LoVo (cell line): ENCODE results near the gene VTI1A.
"Not testable (repeated sequence)": the region's sequence is repeated elsewhere in the genome, so short reads cannot be mapped to it uniquely, and the experiment has no call there.

ENCODE experiments used
- DNase-seq: peaks from one replicate; pipeline ENCODE4 v3.0.0-alpha.2; 2016; ENCODE audit warnings: low spot score

VTI1A gene

DNA sequence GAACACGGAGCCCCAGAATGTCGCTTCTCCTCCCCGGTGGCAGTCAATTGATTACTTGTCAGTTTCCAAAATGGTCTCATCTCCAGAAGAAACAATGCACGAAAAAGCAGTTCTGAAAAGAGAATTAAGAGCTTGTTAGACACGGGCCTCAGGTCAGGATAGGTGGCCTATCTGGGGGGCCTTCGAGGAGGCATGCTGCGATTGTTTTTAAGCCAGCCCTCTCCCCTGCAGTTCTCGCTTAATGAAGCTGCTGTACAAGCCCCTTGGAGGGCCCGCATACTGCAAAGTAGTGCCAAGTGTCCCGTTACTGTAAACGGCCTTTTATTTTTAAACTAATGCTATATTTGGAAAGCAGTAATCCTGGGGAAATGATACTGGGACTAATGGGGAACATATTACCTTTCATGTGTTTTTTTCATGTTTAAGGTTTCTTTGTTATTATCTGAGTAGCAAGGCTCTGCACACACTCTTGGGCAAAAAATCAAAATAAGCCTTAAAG lies 388.3 kb downstream of the VTI1A start:
- DNase-seq = no peak

DNA sequence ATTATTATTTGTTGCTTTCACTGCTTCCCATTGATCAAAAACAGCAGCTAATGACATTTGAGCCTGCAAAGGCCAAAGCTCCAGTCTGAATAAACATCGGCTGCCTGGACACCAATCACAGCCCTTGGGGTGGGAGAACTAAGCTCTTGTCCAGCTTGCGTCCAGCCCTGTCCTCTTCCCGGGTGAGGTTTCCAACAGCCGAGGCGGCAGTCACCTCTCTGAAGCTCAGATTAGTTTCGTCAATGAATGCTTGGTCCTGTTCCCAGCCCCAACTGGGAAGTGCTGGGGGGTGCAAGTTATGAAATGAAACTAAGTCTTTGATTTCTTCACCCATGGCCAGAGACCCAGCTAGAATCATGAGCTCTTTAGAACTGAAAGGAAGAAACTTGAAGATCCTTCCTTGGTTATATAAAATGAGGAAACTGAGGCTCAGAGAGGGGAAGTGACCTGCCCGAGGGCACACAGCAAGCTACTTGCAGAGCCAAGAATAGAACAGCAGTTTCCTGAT lies 389.0 kb downstream of the VTI1A start:
- no peak for DNase-seq

DNA sequence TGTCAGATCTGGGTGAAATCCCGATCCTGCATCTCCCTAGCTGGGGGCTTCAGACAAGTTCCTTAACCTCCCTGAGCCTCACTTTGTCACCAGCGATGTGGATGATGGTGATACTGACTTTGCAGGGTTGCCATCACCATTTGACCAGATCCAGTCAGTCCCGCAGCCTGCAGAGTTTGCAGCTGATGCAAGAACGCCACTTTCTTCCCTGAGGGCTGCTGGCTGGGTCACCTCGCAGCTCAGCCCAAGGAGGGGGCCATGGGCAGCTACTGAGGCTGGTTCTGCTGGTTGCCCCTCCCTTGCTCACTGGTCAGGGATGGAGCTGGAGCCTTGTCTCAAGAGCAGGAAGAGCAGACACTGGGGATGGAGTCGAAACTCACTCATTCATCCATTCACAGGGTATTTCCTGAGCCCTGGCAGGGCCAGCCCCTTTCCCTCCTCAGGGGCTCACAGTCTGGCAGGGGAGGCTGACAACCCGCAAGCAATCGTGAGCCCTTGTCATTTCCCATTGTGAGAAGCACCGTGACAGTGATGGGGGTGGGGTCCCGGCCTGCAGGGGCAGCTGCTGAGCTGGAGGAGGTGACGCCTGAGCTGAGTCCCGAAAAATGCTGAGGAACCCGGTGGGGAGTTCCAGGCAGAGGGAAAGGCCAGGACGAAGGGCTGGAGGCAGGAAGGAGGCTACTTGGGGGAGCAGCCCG lies 391.9 kb downstream of the VTI1A start:
- no peak for DNase-seq

DNA sequence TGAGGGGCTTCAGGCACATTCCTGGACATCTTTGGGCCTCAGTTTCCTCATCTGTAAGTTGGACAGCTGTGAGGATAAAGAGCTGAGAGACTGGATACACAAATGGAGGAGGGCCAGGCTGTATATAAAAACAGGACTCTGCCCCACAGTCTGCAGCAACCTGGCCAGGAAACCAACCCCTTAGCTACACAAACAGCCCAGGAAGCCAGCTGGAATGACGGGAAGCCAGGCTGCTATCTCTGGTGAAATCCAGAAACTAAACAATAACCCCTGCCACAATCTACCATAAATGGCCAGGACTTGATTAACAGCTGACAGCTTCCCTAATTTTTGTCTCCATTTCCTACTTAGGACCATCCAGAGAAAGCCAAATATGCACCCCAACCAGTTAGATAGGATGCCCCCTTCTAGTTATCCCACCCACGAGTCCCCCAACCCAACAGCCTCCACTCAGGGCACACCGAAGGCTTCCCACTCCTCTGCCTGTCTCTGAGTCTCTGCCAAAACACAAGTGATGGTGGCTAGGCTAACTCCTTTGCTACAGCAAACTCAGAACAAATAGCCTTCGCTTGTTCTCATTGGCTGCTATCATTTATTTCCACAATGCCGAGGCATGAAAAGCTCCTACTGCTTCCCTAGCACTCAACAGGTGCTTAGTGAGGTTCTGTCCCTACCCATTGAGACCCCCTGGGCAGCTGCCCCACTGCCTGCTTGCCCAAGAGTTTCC lies 393.1 kb downstream of the VTI1A start:
- DNase-seq = no peak

DNA sequence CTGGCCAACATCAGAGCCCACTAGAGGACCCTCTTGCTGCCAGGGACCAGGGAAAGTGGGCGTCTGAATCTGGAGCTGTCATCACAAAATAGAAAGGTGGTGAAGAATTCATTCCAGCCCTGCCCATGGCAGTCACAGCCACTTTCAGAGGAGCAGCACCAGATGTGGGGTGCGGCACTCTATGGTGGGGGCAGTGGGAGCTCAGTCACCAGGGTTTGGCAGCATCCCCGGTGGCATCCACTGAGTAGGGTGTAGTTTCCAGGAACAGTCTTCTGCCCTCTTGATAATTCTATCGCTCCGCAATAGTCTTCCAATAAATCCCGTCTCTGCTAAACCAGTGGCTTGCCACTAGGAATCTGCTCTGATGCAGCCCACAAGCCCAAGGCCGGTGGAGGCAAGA lies 394.5 kb downstream of the VTI1A start:
- DNase-seq = no peak

DNA sequence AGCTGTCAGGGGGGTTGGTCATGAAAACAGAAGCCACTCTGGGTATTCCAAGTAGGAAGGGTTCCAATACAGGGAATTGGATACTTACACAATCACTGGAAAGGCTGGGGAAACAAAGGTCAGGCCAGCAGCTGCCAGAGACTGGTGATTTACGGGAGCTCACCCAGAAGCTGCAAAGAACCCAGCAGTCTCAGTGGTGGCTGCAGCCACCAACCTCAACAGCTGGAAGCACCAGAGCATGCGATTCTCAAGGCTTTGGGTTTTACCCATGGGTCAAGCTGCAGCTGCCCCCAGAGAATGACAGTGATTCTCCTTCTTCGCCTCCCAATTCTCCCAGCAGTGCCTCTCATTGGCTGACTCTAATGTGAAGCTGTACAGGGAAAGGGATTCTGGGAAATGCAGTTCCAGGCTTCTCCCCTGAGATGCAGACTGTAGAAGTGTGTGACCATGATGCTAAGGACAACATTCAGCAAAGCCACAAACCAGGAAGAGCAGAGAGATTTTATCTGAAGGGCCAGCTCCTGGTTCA lies 395.9 kb downstream of the VTI1A start:
- DNase-seq = no peak

DNA sequence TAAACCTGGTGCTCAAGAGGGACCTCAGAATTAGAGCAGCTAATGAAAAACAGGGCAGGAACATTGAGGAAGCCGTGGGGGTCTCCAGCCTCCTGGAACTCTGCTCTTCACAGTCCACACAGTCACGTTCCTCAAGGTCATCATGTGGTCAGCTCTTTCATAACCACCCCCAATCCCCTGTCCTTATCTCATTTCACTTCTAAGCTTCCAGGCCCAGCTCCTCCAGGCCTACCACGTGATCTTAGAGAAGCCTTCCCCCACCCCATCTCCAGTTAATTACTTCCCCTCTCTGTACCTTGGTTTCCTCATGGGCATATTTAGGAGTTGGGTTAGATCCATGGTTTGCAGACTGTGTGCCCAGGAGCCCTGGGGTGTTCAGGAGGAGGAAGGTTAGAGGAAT lies 396.6 kb downstream of the VTI1A start:
- no peak for DNase-seq

DNA sequence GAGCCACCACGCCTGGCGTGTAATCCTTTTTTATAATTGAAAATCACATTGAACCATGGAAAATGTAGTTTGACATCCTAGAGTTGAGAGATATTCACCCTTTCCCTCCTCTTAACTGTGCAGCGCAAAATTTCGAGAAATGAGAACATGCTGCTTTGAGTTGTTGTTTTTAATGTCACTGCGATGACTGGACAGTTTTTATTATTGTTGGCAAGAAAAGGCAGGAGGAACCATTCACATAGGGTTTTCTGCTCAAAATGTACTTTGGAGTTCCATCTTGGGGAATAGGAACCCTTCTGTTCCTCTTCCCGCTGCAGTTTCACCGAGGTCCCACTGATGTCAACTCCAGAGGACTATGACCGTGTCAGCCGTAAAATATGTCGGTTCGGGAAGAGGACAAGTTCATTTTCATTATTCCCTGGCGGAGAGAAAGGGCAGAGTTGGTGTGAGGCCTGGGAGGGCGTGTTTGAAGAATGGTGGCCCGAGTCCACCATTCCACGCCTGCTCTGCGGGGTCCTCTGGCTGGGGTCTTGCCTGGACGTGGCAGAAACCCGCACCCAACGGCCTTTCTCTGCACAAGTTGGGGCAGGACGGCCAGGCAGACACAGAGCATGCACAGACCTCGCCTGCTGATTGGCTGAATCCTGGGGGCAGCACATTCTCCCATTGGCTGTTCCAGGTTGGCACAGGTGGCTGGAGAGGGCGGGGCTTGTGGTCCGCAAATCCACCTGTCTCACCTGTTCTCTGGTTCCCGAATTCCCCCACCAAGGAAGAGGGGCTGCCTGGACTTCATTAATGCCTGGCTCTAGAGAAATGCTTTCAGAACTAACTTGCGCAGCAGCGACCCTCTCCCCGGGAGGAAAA lies 397.9 kb downstream of the VTI1A start:
- no peak for DNase-seq

DNA sequence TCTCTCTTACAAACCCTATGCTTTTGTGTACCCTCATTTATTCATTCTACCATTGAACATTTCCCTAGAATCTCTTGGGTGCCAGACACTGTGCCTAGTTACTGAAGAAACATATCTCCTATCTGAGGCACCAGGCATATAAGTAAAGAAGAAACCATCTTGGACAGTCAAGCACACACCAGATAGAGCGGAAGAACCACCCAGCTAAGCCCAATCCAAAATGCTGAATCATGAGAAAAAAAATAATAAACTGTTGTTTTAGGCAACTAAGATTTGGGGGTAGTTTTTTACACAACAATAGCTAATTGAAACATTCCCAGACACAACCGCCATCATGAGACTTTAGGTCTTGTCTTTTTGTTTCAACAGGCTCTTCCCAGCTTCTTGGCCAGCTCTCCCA lies 400.8 kb downstream of the VTI1A start:
- no peak for DNase-seq

DNA sequence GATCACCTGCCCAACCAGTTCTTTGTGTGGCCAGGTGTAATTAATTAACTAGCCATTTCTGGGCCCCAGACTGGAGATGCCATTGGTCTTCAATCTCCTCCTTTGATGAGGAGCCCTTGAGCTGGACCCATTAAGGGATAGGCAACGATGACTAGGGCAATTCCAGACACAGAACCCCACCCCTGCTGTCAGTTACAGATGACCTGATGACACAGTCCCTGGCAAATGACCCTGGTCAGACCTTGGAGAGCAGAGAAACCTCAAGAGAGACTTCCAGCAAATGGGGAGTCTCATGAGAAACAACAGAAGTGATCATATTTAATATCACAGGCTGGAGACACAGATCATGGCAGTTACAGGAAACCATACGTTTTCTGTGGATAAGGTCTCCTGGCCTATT lies 401.2 kb downstream of the VTI1A start:
- DNase-seq = no peak

DNA sequence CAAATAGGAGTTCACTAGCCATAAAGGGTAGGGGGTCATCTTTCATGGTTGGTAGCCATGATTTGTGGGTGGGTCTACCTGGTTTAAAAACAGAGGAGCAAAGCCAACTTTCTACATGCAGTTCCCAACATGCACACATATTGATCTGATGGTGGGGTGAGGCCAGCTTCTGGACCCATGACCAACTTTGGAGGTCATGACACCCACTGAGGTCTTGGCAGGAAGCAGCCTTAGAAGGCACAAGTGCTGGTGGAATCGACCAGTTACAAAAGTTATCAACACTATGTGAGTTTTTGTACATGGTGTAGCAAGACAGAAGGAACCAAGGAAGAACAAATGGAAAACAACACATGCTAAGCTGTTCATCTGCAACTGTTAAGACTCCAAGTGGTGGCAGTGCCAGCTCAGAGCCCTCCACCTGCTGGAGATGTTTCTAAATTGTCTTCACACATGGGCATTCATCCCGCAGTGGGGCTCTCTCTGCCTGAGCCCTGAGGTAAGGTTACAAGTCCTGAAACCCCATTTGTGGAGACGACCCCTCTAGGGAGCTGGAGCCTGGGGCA lies 401.9 kb downstream of the VTI1A start:
- DNase-seq = no peak

DNA sequence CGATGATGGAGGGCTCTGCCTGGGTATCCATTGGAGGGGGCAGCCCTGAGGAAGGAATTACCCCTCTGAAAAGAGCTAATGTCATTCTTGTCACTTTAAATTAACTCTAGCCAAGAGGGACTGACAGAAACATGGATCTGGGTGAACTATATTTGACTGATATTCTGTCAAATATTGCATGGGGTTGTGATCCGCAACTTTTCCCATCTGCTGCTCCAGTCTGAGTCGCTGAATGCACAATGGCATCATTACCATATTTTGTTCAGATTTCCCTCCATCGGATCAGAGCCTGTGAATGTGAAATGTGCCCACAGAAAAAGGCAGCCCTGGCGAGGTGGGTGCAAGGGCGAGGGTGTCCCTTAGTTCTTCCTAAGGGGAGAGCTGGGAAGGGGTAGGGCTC lies 402.5 kb downstream of the VTI1A start:
- no peak for DNase-seq

DNA sequence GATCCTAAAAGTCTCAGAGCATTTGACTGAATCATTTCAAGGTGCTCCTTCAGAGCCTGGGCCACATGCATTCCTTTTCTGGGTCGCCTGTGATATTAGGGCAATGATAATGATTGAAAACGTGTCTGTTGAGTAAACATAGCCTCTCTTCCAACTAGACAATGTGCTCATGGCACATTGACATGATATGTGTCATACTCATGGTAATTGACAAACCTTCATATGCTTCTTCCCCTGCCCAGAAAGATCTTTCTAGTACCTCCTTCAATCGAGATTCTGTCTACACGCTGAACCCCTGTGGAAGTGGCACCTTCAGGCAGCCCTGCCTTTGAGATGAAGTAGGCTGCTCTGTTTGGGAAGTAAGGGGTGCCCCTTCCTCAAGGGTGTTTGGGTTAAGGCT lies 404.2 kb downstream of the VTI1A start:
- DNase-seq = no peak

DNA sequence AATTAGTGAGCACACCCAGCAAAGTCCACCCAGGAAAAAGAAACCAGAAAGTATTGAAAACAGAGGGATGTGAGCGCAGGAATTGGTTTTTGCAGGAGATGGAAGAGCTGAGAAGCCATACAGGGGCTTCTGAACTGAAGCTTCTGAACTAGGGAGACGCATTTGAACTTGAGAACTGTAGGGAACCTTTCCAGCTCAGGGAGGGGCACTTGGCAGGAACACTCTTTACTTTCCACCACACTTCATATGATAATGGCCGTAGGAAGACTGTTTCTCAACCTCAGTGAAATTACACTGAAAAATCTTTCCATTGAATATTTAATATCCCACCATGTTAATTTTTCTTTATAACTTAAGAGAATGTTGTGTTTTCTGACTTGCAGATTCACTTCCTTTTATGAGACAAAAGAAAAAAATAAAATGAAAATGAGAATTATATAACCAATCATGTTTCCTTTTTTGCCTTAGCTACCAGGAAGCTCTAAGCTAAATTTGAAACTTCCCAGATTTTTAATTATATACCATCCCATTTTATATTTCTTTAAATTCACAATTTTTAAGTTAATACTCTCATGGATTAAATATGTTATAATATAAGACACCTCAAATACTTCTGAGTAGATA lies 404.7 kb downstream of the VTI1A start:
- DNase-seq = no peak

DNA sequence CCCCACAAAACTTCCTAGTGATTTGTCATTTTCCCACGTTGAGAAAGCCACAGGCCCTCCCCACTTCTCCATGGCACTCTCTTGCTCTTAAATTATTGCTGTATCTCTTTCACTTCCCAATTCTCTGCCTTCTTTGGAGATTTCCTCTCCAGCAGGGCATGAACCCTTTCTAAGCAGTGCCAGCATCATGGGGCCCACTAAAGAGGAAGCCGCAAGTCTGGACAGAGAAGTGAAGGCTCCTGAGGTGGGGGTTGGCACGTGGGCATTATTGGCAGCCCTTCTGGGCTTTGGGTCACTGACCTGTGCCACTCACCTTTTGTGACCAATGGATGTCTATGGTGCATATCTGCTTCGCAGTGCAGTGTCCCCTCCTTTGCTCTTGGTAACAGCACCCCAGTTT lies 405.3 kb downstream of the VTI1A start:
- DNase-seq = no peak

DNA sequence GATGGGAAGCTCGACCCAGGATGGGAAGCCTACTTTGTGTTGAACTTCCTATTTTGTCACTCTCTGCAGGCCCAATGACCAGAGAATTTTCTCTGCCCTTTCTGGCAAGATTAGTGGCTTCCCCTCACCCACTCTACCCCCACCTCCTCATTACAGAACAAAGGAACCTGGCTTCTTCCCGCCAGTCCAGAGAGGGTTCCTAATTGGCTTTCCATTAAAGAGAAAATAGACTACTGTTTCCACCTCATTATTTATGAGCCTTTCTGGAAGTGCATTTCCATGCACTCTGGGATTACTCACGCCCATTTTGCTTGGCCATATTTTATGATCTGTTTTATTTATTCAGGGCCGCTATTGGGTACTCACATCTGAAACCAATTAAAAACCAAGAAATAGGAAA lies 408.1 kb downstream of the VTI1A start:
- DNase-seq = no peak

DNA sequence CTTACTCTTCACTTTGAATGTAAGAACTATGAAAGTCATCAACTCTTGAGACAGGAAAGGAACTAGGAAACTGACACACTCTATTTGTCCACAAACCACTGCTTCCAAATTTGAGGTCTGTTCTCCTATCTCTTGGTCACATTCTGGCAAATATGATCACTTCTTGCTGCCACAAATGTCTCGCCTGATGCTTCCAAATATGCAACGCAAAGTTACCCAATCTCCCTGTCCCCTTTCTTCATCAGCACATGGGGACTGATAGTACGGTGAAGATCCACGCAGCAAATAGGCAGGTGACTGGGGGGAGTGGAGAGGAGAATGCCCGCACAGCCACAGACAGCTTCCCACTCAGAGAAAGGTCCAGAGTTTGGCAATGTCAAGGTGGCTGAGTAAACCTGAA lies 410.5 kb downstream of the VTI1A start:
- no peak for DNase-seq

DNA sequence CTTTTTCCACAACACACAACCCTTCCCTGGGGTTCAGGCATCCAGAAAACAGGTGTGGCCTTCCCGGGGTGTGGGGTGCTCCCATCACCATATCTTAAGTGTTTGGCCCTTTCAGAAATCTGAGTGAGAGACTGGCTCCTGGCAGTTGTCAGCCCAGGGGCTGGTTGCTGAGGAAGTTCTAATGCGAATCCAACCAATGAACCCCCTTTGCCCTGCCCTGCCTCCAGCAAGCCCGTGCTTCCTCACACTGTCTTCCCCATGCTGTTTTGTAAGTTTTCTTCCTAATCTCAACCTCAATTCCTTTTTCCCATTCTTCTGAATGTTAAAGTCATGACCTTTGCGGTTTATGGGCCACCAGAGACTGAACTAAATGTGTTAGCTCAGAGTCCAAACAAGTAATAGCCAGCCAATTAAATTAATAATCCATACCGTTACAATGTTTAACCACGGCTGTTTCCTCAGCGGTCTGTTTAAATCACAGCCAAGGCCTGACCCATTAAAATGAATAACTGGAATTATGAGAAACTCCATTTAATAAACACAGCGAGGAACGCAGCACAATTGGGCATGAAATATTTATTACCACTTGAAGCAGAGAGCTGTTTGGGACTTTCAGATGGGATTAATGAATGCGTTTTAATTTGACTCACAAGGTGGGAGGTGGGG lies 412.1 kb downstream of the VTI1A start:
- no peak for DNase-seq

DNA sequence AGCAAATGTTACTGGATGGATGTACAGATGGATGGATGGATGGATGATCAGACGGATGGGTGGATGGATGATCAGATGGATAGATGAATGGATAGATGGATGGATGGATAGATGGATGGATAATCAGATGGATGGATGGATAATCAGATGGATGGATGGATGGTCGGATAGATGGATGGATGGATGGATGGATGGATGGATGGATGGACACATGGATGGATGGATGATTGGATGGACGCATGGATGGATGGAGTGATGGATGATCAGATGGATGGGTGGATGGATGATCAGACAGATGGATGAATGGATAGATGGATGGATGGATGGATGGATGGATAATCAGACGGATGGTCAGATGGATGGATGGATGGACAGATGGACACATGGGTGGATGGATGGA lies 412.8 kb downstream of the VTI1A start:
- no peak for DNase-seq

DNA sequence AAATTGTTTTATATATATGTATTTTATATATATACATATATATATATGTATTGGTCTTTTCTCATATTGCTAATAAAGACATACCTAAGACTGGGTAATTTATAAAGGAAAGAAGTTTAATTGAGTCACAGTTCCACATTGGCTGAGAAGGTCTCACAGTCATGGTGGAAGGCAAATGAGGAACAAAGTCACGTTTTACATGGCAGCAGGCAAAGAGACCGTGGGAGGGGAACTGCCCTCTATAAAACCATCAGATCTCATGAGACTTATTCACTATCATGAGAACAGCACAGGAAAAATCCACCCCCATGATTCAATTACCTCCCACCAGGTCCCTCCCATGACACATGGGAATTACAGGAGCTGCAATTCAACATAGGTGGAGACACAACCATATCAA lies 416.4 kb downstream of the VTI1A start:
- DNase-seq = not testable (repeated sequence)
